KMS-11 (cell line): Measurements from ENCODE around the gene F11R.
"Not testable (repeated sequence)": the region's sequence is repeated elsewhere in the genome, so short reads cannot be mapped to it uniquely, and the experiment has no call there.

Experiments
- H2AFZ ChIP-seq: fragments of 200-600 bp; sonication (generic); 2 replicates; pipeline ENCODE4 v1.6.1; 2016; ENCODE audit warnings: antibody characterized with exemption, mixed run types, low read depth
- H3K27ac ChIP-seq: fragments of 200-600 bp; sonication (generic); 2 replicates; pipeline ENCODE4 v1.6.1; 2016; ENCODE audit warnings: mild to moderate bottlenecking, mixed run types
- H3K27me3 ChIP-seq: fragments of 200-600 bp; sonication (generic); 2 replicates; pipeline ENCODE4 v1.6.1; 2017; ENCODE audit warnings: mild to moderate bottlenecking, low read depth, mixed run types, moderate library complexity; ENCODE audit not compliant: insufficient read depth
- H3K36me3 ChIP-seq: fragments of 200-600 bp; sonication (generic); 2 replicates; pipeline ENCODE4 v1.6.1; 2017; ENCODE audit warnings: mild to moderate bottlenecking, mixed run types; ENCODE audit not compliant: insufficient read depth
- H3K4me1 ChIP-seq: fragments of 200-600 bp; sonication (generic); 2 replicates; pipeline ENCODE4 v1.6.1; 2016; ENCODE audit warnings: mild to moderate bottlenecking, low read depth, mixed run types; ENCODE audit not compliant: poor library complexity, severe bottlenecking
- H3K4me2 ChIP-seq: fragments of 200-600 bp; sonication (generic); 2 replicates; pipeline ENCODE4 v1.7.0; 2016; ENCODE audit warnings: mild to moderate bottlenecking, mixed run types
- H3K4me3 ChIP-seq: fragments of 200-600 bp; sonication (generic); IDR thresholded peaks from 2 replicates; pipeline ENCODE4 v1.6.1; 2017; ENCODE audit warnings: low read depth, low read length, mixed read lengths; ENCODE audit not compliant: insufficient read depth
- H3K79me2 ChIP-seq: fragments of 200-600 bp; sonication (generic); 2 replicates; pipeline ENCODE4 v1.6.1; 2016; ENCODE audit warnings: low read depth, mixed run types; ENCODE audit not compliant: insufficient read depth
- H3K9ac ChIP-seq: fragments of 200-600 bp; sonication (generic); 2 replicates; pipeline ENCODE4 v1.6.1; 2016; ENCODE audit warnings: mild to moderate bottlenecking, mixed run types
- H4K20me1 ChIP-seq: fragments of 200-600 bp; sonication (generic); 2 replicates; pipeline ENCODE4 v1.6.1; 2016; ENCODE audit warnings: mild to moderate bottlenecking, mixed run types; ENCODE audit not compliant: insufficient read depth
- CTCF ChIP-seq: fragments of 200-600 bp; sonication (generic); conservative IDR thresholded peaks from 2 replicates; pipeline ENCODE4 v1.6.1; 2017; ENCODE audit warnings: low read depth, mild to moderate bottlenecking, antibody characterized with exemption, low read length, moderate library complexity, mixed read lengths

Gene F11R

GRCh38 chr1:160999376-160999775 is 21.6 kb downstream of the F11R start:
- no peak for TF ChIP-seq CTCF
- Histone ChIP-seq H3K4me2 (no peak overlapping the region), H4K20me1 (no peaks in the 10 kb centered on the region), H3K4me1 (peaks cover 6% of the 10 kb centered on the region), H3K79me2 (no peaks in the 10 kb centered on the region), H3K4me3 (no peak overlapping the region), H2AFZ (no peak overlapping the region), H3K9ac (no peak overlapping the region), H3K27me3 (no peaks in the 10 kb centered on the region), H3K36me3 (no peaks in the 10 kb centered on the region), H3K27ac (no peak overlapping the region)

- no peak overlapping the region for H3K9ac ChIP-seq
- H3K4me3 ChIP-seq = no peak overlapping the region
- H3K27me3 ChIP-seq = no peaks in the 10 kb centered on the region
- no peaks in the 10 kb centered on the region for H3K36me3 ChIP-seq
- no peak overlapping the region for H3K4me2 ChIP-seq
- H2AFZ ChIP-seq = peak overlapping the region; percentile 31; the same call in 1 of the 2 replicates
- no peak overlapping the region for H3K27ac ChIP-seq
- TF ChIP-seq CTCF = peak; percentile 87
- no peaks in the 10 kb centered on the region for H3K79me2 ChIP-seq
- peaks cover 6% of the 10 kb centered on the region for H3K4me1 ChIP-seq
- H4K20me1 ChIP-seq = no peaks in the 10 kb centered on the region
Observed at GRCh38 chr1:160997323-160998038, 23.5 kb downstream of the F11R start.

GRCh38 chr1:160996178-160996577 is 24.8 kb downstream of the F11R start:
- H3K27ac ChIP-seq = no peak overlapping the region
- H2AFZ ChIP-seq = no peak overlapping the region
- no peak overlapping the region for H3K4me2 ChIP-seq
- no peaks in the 10 kb centered on the region for H3K79me2 ChIP-seq
- H3K27me3 ChIP-seq = no peaks in the 10 kb centered on the region
- no peak overlapping the region for H3K4me3 ChIP-seq
- no peak for TF ChIP-seq CTCF
- no peaks in the 10 kb centered on the region for H4K20me1 ChIP-seq
- H3K36me3 ChIP-seq = no peaks in the 10 kb centered on the region
- H3K9ac ChIP-seq = no peak overlapping the region
- peaks cover 6% of the 10 kb centered on the region for H3K4me1 ChIP-seq

GRCh38 chr1:160993544-160994193 is 27.3 kb downstream of the F11R start:
- Histone ChIP-seq H3K79me2 (no peaks in the 10 kb centered on the region), H2AFZ (no peak overlapping the region), H3K4me2 (no peak overlapping the region), H3K27me3 (no peaks in the 10 kb centered on the region), H3K27ac (no peak overlapping the region), H4K20me1 (no peaks in the 10 kb centered on the region), H3K4me1 (peaks cover 14% of the 10 kb centered on the region), H3K9ac (no peak overlapping the region), H3K36me3 (no peaks in the 10 kb centered on the region), H3K4me3 (no peak overlapping the region)
- TF ChIP-seq CTCF = peak; percentile 57

- not testable (repeated sequence) for H3K27me3 ChIP-seq
Observed at GRCh38 chr1:160992036-160992435, 28.9 kb downstream of the F11R start.

More at GRCh38 chr1:160992036-160992435, 28.9 kb downstream of the F11R start:
- not testable (repeated sequence) for H3K4me1 ChIP-seq, H3K9ac ChIP-seq, H2AFZ ChIP-seq, H3K27ac ChIP-seq, H3K4me2 ChIP-seq, H3K4me3 ChIP-seq, H3K79me2 ChIP-seq, H3K36me3 ChIP-seq, H4K20me1 ChIP-seq
